Activated CD8-positive, alpha-beta T cell treated with anti-CD3 and anti-CD28 coated beads, Interleukin-2, amount 10 ng/mL, durations not matched to agents 7 days and 5 days (primary cell): Measurements from ENCODE around the gene CCL18. TPM values are rescaled to one million over a fixed set of nuclear protein-coding genes. Genes with fewer than 3 reads are reported as not detected.
"Not testable (repeated sequence)": the region's sequence is repeated elsewhere in the genome, so short reads cannot be mapped to it uniquely, and the experiment has no call there.

ENCODE experiments used
- ATAC-seq: fragments of 150-1000 bp; cut with Tn5 transposase; one replicate; pipeline ENCODE4 v1.10.0; 2021; ENCODE audit warnings: moderate library complexity
- CTCF ChIA-PET: fragments of 350-600 bp; sonication (Branson Sonifier 250); formaldehyde crosslinking; loops from one replicate; lab custom pipeline; 2021; ENCODE audit warnings: antibody characterized with exemption; lab: Charles Lee
- POLR2A ChIA-PET: fragments of 350-600 bp; sonication (Branson Sonifier 250); formaldehyde crosslinking; loops from one replicate; lab custom pipeline; 2021; ENCODE audit warnings: antibody characterized with exemption; lab: Charles Lee
- DNase-seq: peaks from one replicate; pipeline ENCODE4 v3.0.0-alpha.2; 2020
- H3K27ac Mint-ChIP-seq: one replicate; pipeline ENCODE4 v1.8.0; 2021; ENCODE audit warnings: mild to moderate bottlenecking, mixed read lengths
- H3K27me3 Mint-ChIP-seq: one replicate; pipeline ENCODE4 v1.8.0; 2021; ENCODE audit warnings: low read depth, mixed read lengths
- H3K36me3 Mint-ChIP-seq: one replicate; pipeline ENCODE4 v1.8.0; 2021; ENCODE audit warnings: low read depth, mixed read lengths
- H3K4me1 Mint-ChIP-seq: one replicate; pipeline ENCODE4 v1.8.0; 2021; ENCODE audit warnings: low read depth, mixed read lengths
- H3K4me3 Mint-ChIP-seq: one replicate; pipeline ENCODE4 v1.8.0; 2021; ENCODE audit warnings: mild to moderate bottlenecking, mixed read lengths
- H3K9me3 Mint-ChIP-seq: one replicate; pipeline ENCODE4 v1.8.0; 2022; ENCODE audit warnings: mixed read lengths; ENCODE audit not compliant: insufficient read depth
- total RNA-seq, 2 experiments: library from RNA; stranded (reverse); gene quantifications; one replicate each; pipeline ENCODE4 v1.2.3, GENCODE V29; 2021

The CCL18 gene, protein sequence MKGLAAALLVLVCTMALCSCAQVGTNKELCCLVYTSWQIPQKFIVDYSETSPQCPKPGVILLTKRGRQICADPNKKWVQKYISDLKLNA
- not detected for total RNA-seq

DNA sequence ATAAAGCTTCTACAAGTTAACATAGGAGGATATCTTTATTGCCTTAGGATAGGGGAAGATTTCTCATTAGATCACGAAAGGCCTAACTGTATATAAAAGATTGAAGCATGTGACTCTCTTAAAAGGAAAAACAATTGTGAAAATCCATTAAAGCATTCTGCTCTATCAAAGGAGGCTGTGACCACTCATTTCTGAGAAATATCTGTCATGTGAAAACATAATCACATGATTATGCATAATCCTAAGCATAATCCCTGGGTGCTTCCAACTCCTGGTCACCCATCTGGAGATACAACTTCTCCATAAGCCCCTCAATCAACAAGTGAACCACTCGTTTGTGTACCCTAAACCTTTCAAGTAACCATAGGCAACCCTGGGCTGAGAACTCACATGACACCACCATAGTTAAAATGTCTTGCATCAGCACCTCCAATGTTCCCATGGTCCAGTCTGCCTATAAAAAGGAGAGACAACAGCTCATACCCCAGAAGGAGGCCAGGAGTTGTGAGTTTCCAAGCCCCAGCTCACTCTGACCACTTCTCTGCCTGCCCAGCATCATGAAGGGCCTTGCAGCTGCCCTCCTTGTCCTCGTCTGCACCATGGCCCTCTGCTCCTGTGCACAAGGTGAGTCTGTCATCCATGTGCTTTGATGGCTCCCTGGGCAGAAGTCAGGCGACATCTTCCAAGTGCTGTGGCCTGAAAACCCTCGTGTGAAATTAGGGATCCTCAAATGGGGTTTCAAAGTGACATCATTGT, at the start of gene CCL18:
Gene CCL18 (plus strand): TSS at position 487 of the 756 bp plus-strand sequence. CDS start 71 bp downstream, at position 558.
- Mint-ChIP-seq H3K4me3 (no peak within 1 kb of the TSS), H3K36me3 (no peaks in the 10 kb centered on the region), H3K27me3 (peaks cover 10% of the 10 kb centered on the region), H3K4me1 (peaks cover 14% of the 10 kb centered on the region), H3K27ac (no peak within 1 kb of the TSS), H3K9me3 (no peaks in the 10 kb centered on the region)
- ChIA-PET POLR2A (no interaction called here), CTCF (interaction anchor here (1.5 to 2.6 kb wide), 3 partner anchors 9 to 85 kb away, joined by 4 to 8 read pairs (median 7); no protein-coding TSS in a partner anchor)
- DNase-seq (no peak), ATAC-seq (no peak)

DNA sequence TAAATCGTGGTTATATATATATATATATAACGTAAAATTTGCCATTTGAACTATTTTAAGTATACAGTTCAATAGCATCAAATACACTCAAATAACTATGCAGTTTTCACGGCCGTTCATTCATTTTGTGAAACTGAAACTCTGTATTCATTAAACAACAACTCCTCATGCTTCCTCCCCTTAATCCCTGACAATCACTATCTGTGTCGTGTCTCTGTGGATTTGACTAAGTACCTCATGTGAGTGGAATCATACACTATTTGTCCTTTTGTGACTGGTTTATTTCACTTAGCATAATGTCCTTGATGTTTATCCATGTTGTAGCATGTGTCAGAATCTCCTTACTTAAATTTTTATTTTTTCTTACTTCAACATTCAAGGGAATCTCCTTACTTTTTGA, 49.1 kb upstream of the CCL18 start:
- no peak for DNase-seq
- no peaks in the 10 kb centered on the region for H3K9me3 Mint-ChIP-seq
- H3K4me1 Mint-ChIP-seq = no peaks in the 10 kb centered on the region
- CTCF ChIA-PET = interaction anchor here (0.6 kb wide), 1 partner anchor 10 kb away, joined by 3 read pairs; no protein-coding TSS in a partner anchor
- peaks cover 13% of the 10 kb centered on the region for H3K27me3 Mint-ChIP-seq
- no peak for ATAC-seq
- no peak overlapping the region for H3K27ac Mint-ChIP-seq
- POLR2A ChIA-PET = no interaction called here
- H3K4me3 Mint-ChIP-seq = no peak overlapping the region
- H3K36me3 Mint-ChIP-seq = no peaks in the 10 kb centered on the region

DNA sequence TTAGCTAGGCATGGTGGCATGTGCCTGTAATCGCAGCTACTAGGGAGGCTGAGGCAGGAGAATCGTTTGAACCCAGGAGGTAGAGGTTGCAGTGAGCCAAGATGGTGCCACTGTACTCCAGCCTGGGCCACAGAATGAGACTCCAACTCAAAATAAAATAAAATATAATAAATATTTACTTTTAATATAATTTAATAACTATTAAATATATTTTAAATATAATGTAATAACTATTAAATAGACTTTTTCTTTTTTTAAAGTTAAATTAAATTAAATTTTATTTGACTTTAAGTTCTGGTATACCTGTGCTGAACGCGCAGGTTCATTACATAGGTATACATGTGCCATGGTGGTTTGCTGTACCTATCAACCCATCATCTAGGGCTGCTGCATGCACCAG, 48.2 kb upstream of the CCL18 start:
- H3K36me3 Mint-ChIP-seq, H3K9me3 Mint-ChIP-seq, DNase-seq, H3K4me1 Mint-ChIP-seq, POLR2A ChIA-PET, ATAC-seq, H3K27ac Mint-ChIP-seq, H3K4me3 Mint-ChIP-seq: not testable (repeated sequence)
- CTCF ChIA-PET = interaction anchor here (0.7 kb wide), 1 partner anchor 47 kb away, joined by 3 read pairs; no protein-coding TSS in a partner anchor
- H3K27me3 Mint-ChIP-seq = peaks cover 22% of the 10 kb centered on the region

DNA sequence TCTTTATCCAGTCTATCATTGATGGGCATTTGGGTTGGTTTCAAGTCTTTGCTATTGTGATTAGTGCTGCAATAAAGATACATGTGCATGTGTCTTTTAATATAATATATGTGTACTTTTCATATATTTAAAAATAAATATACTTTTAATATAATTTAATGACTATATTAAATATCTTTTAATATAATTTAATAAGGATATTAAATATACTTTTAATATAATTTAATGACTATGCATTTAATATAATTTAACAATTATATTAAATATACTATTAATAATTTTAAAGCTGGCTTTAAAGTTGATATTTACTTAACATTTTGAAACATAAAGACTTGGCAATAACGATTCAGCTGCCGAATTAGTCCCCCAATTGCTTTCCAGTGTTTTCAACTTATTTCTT, 47.5 kb upstream of the CCL18 start:
- Mint-ChIP-seq H3K27ac (no peak overlapping the region), H3K4me1 (no peaks in the 10 kb centered on the region), H3K27me3 (peaks cover 25% of the 10 kb centered on the region), H3K4me3 (no peak overlapping the region), H3K9me3 (no peaks in the 10 kb centered on the region), H3K36me3 (no peaks in the 10 kb centered on the region)
- ChIA-PET CTCF (no interaction called here), POLR2A (no interaction called here)
- DNase-seq (no peak), ATAC-seq (no peak)

DNA sequence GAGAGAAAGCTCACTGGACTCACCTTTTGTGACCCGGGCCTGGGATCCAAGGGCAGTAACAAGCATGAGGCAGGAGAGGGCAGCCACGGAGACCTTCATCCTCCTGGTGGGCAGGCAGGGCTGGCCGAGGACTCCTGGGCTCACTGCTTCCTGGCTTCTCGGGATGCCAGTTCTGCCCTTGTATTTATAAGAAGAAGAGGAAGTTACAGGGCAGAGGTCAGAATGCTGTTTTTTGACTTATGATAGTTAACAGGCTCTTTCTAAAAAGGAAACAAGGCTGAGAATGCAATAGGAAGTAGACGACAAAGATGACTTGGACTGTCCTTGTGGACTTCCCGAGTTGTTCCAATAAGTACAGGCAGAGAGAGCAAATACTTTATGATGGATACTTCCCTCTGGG, 46.3 kb upstream of the CCL18 start, which contains the start of gene CCL23:
Gene CCL23 (minus strand): TSS at position 174 of the 400 bp plus-strand sequence. CDS start 75 bp downstream, at position 99.
- CTCF ChIA-PET = interaction anchor here (1.2 kb wide), 1 partner anchor 55 kb away, joined by 4 read pairs; no protein-coding TSS in a partner anchor
- DNase-seq = no peak
- Mint-ChIP-seq H3K27me3 (peaks cover 29% of the 10 kb centered on the region), H3K36me3 (no peaks in the 10 kb centered on the region), H3K4me3 (no peak within 1 kb of the TSS), H3K27ac (no peak within 1 kb of the TSS), H3K9me3 (no peaks in the 10 kb centered on the region), H3K4me1 (no peaks in the 10 kb centered on the region)
- POLR2A ChIA-PET = no interaction called here
- no peak for ATAC-seq

DNA sequence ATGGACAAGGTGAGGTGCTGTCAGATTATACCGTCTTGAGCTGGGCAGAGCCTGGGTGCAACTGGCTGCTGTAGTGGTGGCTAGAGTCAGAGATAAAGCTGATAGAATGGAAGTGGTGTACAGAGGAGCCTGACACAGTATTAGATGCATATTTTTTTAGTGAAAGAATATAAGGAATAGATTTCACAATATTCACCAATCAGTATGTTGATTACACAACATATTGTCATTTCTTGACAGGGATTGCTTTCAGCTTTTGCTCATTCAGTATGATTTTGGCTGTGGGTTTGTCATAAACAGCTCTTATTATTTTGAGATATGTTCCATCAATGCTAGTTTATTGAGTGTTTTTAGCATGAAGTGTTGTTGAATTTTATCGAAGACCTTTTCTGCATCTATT, 44.6 kb upstream of the CCL18 start:
- ChIA-PET CTCF (interaction anchor here (1.1 to 1.9 kb wide), 2 partner anchors 14 to 50 kb away, joined by 4 to 5 read pairs; no protein-coding TSS in a partner anchor), POLR2A (interaction anchor here (1.8 kb wide), 1 partner anchor 15 kb away, joined by 4 read pairs; no protein-coding TSS in a partner anchor)
- peaks cover 31% of the 10 kb centered on the region for H3K27me3 Mint-ChIP-seq
- H3K4me1 Mint-ChIP-seq = no peaks in the 10 kb centered on the region
- no peaks in the 10 kb centered on the region for H3K36me3 Mint-ChIP-seq
- no peak overlapping the region for H3K27ac Mint-ChIP-seq
- no peak for DNase-seq
- no peak overlapping the region for H3K4me3 Mint-ChIP-seq
- H3K9me3 Mint-ChIP-seq = no peaks in the 10 kb centered on the region
- no peak for ATAC-seq

DNA sequence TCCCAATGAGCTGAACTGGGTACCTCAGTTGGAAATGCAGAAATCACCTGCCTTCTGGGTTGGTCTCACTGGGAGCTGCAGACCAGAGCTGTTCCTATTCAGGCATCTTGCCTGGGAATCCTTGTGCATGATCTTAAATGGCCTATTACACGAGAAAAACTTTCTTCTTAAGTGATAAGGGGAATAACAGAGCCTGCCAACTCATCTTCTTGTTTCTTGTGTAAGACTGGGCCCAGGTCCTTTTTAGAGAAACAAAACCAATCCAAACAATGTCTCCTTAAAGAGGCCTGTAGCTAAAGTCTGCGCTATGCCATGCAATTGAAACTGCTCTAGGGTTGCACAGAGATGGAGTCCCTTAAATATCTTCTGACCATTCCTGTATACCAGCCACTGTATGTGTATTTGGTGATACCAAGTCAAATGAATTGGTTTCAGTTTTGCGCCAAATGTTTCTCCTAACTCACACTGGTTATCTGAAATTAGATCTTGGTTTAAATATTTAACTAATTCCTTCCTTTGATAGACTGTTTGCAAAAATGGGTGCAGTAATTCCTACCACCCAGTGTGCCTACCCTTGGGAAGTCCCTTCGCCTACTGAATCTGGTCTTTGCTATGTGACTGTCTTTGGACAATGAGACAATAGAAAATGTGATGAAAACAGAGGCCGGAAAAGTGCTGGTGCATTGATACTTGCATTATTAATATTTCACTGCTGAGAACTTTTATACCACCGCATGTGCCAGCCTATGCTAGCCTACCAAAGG, 39.8 kb upstream of the CCL18 start:
- ATAC-seq (no peak), DNase-seq (no peak)
- H3K4me1 Mint-ChIP-seq = no peaks in the 10 kb centered on the region
- ChIA-PET CTCF (no interaction called here), POLR2A (no interaction called here)
- H3K27ac Mint-ChIP-seq = no peak overlapping the region
- no peaks in the 10 kb centered on the region for H3K9me3 Mint-ChIP-seq
- no peaks in the 10 kb centered on the region for H3K36me3 Mint-ChIP-seq
- no peak overlapping the region for H3K4me3 Mint-ChIP-seq
- H3K27me3 Mint-ChIP-seq = peaks cover 35% of the 10 kb centered on the region

DNA sequence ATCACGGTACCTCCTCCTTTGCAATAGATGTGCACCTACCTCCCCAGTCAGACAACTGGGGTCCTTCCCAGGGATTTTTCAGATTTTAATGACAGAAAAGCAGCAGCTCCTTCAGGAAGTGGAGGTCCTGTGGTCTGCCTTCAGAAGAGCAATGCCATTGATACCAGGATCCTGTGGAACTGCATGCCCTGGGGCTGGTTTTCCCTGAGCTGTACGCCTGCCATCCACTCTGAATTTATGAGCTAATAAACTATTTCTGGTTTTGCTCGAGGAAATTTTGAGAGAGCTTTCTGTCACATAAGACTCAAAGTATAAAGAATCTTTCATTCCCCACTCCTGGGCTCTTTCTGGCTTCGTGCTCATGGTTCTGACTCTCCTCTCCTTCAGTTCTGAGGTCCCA, 36.3 kb upstream of the CCL18 start:
- DNase-seq (no peak), ATAC-seq (no peak)
- Mint-ChIP-seq H3K36me3 (no peaks in the 10 kb centered on the region), H3K4me1 (no peaks in the 10 kb centered on the region), H3K27ac (no peak overlapping the region), H3K4me3 (no peak overlapping the region), H3K9me3 (no peaks in the 10 kb centered on the region), H3K27me3 (peaks cover 34% of the 10 kb centered on the region)
- ChIA-PET POLR2A (no interaction called here), CTCF (interaction anchor here (0.6 kb wide), 1 partner anchor 42 kb away, joined by 3 read pairs; no protein-coding TSS in a partner anchor)

DNA sequence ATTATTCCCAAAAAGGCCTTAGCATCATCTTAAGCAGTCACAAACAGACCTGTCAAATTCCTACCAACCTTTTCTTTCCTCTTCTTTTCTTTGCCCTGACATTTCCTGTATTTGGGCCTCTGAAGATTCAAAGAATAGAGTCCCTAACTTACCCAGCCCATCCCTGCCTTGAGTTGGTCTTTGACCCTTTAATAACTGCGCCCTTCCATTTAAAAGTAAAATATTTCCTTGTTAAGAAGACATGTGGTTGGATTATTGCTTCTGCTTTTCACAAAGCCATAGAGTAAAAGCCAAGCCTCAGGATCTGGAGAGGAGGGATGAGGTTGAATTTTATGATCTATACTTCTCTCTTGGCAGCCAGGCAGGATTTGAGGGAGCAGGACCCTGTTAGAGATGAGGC, 33.1 kb upstream of the CCL18 start:
- Mint-ChIP-seq H3K4me3 (no peak overlapping the region), H3K27ac (no peak overlapping the region), H3K36me3 (no peaks in the 10 kb centered on the region), H3K9me3 (no peaks in the 10 kb centered on the region), H3K27me3 (peaks cover 50% of the 10 kb centered on the region), H3K4me1 (no peaks in the 10 kb centered on the region)
- ChIA-PET POLR2A (no interaction called here), CTCF (no interaction called here)
- ATAC-seq (no peak), DNase-seq (no peak)

DNA sequence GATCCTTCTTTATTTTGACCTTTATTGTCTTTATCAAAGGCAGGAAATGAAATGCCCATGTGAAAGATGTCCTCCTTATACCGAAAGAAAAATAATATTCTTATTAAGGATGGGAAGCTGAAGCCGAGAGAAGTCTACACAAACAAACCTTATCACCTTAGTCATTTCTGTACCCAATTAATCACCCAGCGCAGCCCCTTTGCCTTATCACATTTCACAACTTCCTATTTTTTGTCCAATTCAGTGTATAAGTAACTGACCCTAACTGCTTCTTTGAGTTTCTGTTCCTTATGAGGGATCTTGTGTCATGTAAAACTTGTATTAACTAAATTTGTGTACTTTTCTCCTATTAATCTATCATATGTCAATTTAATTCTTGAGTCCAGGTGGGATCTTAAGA, 29.9 kb upstream of the CCL18 start:
- DNase-seq = no peak
- no peak for ATAC-seq
- Mint-ChIP-seq H3K4me3 (no peak overlapping the region), H3K36me3 (no peaks in the 10 kb centered on the region), H3K4me1 (no peaks in the 10 kb centered on the region), H3K27me3 (peaks cover 41% of the 10 kb centered on the region), H3K9me3 (no peaks in the 10 kb centered on the region), H3K27ac (no peak overlapping the region)
- ChIA-PET POLR2A (no interaction called here), CTCF (no interaction called here)

DNA sequence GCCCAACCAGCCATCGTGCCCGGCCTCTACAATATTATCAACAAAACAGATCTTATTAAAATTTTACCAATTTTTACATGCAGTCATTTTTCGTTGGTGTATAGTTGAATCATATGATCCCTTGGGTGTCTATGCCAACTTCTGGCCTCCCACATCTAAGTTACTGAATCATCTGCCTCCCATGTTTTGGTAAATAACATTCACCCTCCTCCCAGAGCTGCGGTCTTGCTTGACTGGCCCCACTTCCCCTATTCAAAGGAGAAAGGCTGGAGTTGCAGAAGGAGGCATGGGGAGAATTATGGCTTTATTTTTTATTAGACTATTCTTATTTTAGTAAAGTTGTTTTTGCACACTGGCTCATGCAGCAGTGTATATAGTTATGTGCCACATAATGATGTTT, 27.8 kb upstream of the CCL18 start:
- DNase-seq (no peak), ATAC-seq (no peak)
- Mint-ChIP-seq H3K4me1 (no peaks in the 10 kb centered on the region), H3K36me3 (no peaks in the 10 kb centered on the region), H3K4me3 (no peak overlapping the region), H3K9me3 (no peaks in the 10 kb centered on the region), H3K27ac (no peak overlapping the region), H3K27me3 (peaks cover 30% of the 10 kb centered on the region)
- ChIA-PET POLR2A (no interaction called here), CTCF (no interaction called here)
